SKM-1 treated with dmso at 0.1 percent for 144 hours (cell line): ENCODE results near the gene PTPRE.

Source experiments
- DNase-seq: peaks from one replicate; lab custom pipeline; 2025; ENCODE audit not compliant: unreplicated experiment; lab: John Stamatoyannopoulos, UW

PTPRE gene

DNA sequence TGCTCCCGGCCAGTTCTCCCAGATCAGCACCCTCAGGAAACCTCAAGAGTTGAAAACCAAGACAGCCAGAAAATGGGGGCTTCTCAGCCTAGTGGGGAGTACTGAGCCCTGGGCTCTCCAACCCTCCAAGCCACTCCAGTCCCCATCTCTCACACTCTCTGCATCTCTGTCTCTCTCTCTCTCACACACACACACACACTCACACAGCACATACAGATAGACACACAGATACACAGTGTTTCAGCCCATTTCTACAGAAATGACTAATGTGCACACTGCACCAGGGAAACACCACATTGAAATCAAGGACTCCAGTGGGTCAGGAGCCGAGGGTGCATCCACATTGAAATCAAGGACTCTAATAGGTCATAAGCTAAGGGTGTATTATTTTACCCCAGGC is 111.8 kb downstream of the PTPRE start:
- DNase-seq = no peak

DNA sequence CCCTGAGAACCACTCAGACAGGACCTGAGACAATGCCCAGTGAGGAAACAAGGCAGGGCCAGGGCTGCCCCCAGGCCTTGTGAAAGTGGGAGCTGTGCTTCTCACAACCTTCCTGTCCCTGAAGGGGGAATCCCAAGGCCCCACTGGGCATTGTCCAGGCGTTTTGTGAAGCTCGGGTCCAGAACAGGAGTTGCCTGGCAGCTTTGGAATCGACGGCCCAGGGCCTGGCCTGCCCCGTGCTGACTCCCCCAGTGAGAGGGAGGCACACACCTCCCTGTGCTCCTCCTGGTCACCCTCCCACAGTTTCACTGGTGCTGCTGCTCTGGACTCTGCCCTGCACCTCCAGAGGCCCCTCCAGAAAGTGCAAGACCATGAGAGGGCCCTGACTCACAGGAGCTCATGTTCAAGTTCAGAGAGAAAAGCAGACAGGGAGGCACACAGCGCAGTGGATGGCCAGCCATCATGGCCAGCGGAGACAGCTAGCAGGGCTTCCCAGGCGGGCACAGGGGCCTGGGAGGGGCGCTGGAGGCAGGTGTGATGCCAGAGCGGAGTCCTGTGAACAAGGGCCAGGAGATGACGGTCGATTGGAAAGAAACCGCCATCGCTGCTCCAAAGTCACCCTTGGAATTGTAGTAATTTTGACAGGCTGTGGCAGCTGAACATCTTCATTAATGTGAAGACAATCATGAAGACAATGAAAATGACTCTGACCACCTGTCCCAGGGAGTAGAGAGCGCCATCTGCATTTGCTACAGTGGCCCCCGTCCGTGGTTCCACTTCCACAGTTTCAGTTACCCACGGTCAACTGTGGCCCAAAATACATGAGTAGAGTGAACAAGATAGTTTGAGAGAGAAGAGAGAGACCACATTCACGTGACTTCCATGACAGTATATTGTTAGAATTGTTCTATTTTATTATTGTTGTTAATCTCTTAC is 115.6 kb downstream of the PTPRE start:
- no peak for DNase-seq

DNA sequence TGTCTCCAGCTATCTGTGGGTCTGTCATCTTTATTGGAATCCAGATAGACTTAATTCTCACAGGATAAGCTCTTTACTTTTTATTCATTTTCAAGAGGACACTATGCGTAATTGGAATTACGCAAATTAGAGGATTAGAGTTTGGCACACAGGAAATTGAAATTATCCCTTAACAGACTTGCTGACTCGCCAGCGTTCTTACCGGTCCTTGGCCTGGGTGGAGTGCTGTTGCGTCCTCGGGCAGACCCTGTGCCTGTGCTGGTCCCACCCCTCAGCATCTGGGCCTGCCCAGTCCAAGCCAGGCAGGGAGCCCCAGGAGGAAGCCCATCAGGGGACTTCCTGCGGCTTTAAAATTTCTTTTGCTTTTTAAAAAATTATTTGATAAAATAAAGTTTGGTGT is 117.5 kb downstream of the PTPRE start:
- no peak for DNase-seq

DNA sequence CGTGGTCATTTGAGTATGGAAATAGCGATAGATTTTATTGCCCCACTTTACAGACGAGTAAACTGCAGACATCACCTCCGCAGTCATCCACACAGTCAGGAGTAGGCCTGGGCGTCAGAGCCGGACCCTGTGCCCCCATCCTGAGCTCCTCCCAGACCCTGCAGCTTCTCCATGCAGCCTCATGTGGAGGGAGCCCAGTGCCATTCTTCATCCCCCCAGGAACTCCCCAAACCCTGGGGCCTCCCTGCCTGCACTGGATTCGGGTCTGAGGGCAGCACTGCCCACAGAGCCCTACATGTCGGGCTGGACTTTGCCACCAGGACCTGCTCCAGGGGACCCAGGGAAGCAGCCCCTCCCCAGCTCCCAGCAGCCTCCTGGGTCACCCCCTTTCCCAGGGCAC is 118.5 kb downstream of the PTPRE start:
- no peak for DNase-seq

DNA sequence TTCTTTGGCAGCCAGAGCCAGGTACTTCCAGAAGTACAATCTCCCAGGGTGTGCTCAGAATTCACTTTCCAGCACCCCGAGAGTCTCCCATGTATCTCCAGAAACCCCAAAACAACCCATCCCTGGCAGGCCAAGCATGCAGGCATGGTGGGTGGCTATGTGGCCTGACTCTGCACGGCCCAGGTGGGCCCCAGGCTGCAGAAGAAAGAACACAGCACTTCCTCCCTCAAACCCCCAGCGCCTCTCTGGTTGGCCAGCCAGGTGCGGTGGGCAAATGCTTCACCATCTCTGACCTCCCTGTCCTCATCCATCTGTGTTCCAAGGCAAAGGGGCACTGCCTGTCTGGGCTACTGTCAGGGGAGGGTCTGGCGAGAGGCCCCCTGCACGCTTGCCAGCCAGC is 119.0 kb downstream of the PTPRE start:
- DNase-seq = no peak

DNA sequence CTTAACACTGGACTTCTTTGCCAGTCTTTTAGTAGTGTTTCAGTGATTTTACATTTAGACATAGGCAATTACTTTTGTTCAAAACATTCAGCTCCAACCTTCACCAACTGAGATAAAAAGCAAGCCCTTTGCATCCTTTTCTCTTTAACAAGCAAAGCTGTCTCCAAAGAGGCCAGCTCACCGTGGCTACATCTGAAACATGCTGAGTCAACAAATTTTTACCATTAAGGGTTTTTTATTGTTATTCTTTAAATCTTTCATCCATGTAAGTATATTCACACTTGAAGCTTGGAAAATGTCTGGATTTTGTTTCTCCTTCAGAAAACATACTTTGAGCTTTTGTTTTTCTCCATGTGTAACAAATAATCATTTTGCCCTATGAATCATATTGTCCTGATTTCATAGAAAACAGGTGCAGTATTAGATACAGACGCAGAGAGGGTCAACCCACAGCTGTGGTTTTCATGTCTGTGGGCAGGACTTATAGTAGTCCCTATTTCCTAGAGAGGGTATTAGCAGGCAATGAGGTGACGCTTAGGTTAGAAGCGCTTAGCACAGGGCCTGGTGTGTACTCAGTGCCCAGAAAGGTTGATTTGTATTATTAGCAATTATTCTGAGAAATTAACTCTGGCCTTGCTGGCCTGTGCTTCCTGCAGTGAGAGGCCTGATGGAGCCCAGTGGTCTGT is 119.9 kb downstream of the PTPRE start:
- no peak for DNase-seq

DNA sequence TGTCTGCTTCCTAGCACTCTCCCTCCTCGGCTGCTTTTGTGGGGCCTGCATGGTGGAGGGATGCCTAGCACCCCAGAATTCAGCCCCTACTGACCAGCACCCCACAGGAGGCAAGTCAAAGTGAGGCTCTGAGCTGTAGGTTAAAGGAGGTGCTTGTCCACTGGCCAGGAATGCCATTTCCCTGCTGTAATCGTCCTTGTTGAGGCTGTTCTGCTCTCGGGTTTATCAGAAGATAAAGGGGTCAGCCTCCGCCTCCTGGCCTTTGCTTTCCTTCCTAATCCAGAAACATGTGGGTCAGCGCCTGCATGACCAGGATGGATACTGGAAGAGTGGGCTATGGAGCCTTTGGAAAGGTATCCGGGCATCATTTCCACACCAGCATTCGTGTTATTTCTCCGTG is 120.4 kb downstream of the PTPRE start:
- no peak for DNase-seq

DNA sequence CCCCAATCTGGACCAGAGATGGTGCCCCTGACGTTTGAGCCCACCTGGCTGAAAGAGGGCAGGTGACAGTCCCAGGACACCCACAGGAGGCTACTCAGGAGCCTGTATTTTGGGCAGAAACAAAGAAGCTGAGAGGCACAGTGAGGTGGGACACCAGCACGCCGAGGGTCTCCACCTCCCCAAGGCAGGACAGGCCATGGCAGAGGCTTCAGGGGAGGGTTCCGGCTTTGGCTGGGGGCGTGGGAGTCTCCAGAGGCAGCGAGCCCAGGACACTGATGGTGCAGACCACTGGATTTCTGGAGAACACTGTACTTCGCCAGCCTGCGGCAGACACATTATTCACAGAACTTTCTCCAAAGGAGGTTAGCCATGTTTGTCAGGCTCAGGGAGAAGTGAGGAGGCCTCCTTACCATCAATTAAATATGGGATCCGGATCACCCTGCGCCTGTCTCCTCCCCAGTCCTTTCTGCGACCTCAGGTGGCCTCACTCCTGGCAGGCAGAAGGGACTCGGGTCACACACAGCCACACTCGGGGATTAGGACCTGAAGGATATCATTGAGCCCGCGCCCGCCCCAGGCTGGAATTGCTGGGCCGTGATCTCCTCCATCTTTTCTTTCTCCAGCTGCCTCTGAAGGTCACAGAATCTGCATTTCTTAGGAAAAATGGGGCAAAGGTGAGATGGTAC is 121.1 kb downstream of the PTPRE start:
- no peak for DNase-seq

DNA sequence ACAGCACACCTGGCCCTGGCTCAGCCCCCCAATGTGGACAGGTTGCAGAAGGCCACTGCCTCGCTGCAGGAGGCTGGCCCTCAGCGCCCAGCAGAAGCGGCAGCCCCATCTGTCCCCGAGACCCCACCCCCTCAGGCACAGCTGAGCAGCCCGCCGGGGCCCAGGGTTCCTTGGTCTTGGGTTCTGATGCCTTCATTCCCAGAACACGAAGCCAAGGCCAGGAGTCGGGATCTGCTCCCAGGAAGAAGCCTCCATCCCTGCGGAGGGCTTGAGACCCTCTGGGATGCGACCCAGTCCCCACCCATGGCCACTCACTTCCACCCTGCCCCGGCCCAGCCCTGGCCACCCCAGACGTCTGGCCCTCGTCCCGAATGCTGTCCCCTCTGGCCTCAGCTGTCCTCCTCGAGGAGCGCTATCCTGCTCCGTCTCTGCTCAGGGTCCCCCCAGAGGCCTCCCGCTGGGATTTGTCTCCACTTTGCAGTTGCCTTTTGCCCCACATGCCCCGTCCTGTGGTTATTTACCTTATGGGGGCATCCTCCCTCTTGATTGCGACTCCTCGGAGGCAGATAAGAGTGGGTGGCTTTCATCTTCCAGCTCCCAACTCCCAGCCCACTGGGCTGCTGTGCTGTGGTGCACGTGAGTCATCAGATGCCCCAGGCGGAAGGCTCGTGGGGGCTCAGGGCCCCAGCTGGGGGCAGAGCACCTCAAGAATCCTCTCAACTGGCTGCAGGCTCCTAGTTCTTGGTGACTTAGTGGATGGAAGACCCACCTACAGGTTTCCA is 121.8 kb downstream of the PTPRE start:
- DNase-seq = no peak

DNA sequence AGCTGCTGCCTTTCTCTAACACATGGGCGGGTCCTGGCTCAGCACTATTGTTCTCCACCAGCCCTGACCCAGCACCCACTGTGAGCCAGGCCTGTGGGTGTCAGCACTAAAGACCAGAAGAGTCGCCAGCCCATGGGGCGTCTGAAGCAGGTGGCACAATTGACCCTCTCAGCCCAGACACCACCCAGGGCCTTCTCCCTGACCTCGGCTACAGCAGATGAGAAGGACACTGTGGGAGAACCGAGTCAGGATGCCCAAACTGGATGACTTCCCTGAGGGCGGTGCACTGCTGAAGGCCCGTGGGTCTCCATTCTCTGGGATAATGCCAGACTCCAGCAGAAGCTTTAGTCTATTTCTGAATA is 122.4 kb downstream of the PTPRE start:
- DNase-seq = no peak

DNA sequence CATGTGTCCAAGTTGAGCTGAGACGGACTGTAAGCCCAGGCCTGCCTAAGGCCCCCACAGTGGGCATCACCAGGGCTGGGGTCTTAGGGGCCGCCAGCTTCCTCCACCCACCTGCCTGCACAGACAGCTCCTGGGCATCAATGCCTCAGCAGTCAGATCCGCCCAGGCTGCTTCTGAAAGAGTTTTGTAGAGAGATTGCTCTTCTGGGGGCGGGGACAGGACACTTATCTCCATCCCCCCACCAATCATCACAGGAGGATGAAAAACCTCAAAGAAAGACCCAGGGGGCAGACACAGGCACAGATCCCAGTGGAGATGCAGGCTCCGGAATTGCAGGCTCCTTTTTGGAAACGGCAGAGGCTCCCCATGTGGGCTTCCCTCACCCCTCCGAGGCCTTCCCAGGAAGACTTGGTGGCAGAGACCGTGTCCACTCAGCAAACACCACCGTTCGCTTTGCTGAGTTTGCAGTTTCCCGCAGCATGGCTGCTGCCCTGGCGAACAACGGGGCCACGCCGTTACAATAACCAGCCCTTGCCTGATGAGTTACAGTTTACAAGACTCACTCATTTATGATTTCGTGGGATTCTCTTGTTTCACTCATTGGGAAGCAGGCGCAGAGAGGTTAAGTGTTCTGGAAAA is 122.9 kb downstream of the PTPRE start:
- no peak for DNase-seq

DNA sequence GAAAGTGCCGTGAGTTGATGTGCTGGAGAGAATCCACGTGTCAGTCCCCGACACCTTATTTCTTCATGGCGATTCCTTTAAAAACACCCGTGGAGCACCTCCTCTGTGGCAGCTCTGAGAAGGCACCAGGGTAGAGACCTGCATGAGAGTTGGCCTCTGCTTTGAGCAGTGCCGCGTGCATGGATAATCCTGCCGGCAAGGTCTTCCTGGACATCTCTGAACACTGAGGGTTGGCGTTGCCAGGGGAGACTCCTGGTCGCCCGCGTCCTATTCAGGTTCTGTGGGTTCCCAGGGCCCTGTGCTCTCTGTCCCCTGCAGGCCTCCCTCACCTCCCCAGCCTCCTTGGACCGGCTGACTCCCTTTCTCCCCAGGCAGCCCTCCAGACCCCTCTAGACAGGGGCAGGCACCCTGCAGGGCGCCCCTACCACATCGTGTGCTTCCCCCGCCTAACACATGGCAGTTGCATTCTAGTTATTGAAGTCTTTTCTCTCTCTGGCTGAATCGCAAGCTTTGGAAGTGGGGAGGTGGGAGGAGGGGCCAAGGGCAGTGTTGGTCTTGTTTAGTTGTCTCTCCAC is 123.7 kb downstream of the PTPRE start:
- DNase-seq = no peak

DNA sequence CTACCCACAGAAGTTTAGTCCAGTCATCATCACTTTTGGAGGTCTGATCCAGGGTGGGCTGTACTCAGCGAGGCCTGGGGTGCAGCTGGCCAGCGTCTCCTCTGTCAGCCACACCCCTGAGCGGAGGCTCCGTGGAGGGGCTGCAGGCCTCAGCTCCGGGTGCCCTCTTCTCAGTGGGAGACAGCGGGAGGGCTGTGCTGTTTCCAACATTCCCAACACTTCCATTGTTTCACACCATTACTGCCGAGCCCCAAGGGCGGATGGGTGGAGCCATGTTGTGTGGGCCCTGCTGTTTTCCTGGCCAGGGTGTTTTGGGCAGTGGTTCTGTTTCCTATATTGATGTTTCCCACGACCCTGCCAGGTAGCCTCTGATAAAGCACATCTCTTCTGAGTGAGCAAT is 124.3 kb downstream of the PTPRE start:
- DNase-seq = no peak

DNA sequence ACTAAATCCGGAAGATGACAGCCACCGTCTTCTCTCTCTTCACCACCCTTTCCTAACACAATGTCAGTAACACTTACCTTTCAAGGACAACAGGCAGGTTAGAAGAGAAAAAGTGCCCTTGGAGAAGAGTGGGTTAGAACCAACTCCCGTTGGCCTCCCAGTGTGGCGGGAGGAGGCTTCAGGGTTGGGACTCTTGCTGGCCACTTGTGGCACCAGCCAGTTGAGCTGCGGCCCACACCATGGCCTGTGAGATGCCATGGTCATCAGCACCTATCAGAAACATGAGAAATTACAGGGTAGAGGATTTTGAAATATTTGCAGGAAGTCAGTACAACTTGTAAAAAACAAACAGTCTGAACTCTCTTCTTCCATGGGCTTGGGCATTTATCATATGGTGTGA is 125.6 kb downstream of the PTPRE start:
- DNase-seq = no peak

DNA sequence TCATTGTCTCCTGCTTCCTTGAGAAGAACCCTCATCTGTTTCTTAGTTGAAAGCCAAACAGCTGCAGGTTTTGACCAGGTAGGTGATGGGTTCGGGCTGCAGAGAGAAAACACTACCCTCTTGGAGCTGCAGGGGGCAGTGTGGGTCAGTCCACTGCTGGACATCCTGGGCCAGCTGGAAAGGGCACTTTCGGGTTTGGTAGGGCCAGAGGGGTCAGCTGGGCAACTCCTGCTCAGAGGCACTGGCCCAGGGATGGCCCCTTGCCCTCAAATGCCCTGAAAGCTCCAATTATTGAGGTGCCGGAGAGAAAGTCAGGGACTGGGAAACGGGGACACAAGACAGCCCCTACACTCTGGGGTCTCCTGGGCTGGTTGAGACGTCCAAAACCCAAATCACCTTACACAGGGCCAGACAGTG is 128.7 kb downstream of the PTPRE start:
- DNase-seq = peak; percentile 6

DNA sequence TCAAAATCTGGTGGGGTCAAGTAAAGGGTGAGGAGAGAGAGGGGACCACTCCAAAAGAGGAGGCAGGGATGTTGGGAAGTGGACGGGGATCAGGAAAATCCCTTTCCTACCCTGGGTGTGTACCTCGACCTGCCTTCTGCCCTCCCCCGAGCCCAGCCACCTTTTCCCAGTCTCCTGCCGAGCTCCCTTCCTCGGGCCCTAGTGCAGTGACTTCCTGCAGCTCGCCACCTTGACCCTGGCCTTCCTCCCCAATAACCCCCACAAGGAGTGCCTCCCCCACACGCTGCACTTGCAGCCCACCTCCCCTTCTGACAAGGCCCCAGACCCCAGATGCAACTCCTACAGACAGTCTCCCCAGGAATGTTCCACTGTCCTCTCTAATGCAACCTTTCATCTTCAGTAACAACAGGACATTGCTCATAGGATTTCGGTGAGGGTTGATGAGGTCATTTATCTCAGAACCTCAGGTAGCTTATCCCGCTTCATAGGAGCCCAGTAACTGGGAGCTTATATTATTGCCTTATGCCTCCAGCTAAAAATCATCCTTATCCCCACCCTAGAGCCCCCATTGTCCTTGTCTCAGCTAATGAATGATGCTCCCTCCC is 129.2 kb downstream of the PTPRE start:
- no peak for DNase-seq

DNA sequence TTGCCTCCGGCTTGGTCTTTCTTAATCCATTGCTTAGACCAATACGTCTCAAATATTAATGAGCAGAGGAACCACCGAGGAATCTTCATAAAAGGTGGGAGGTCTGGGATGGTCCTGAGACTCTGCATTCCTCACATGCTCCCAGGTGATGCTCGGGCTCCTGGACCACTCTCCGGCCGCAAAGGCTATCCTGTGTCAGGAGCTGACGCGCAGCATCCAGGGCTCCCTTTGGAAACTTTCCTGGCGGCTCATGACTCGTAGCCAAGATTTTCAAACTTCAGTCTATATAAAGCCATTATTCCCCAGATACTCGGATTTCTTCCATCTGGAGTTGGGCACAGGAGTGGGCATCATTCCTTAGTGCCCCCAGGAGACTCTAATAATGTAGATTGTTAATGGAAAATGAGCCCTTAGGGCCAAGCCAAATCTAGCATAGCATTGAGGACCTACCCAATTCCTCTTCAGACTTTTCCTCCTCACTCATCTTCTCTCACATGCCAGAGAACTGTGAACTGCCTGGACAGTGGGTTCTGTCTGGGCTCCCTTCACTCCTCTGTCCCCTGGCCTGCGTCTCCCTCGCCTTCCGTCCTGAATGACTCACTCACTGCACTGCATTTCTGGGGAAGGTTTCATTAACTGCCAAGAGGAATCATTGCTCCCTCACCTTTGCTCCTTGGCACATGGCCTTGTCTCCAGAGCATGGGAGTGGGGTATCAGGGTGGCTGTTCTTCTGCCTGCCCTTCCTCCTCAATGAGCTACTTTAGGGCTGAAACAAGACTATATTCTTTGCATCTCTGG is 130.0 kb downstream of the PTPRE start:
- DNase-seq = no peak

DNA sequence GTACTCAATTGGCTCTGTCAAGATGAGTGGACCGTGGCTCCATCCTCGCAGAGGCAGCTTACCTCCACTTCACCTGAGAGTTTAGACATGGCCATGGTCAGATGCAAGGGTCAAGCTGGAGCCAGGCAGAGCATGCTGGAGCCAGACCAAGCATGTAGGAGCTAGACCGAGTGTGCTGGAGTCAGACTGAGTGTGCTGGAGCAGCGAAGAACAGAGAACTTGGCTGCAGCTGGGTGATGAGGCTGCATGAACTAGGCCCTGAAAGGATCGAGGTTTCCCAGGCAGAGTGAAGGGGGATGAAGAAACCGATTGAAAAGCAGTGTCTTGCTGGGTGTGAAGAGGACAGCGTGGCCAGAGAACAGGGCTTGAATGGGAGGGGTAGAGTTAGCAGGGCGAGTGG is 133.2 kb downstream of the PTPRE start:
- no peak for DNase-seq

DNA sequence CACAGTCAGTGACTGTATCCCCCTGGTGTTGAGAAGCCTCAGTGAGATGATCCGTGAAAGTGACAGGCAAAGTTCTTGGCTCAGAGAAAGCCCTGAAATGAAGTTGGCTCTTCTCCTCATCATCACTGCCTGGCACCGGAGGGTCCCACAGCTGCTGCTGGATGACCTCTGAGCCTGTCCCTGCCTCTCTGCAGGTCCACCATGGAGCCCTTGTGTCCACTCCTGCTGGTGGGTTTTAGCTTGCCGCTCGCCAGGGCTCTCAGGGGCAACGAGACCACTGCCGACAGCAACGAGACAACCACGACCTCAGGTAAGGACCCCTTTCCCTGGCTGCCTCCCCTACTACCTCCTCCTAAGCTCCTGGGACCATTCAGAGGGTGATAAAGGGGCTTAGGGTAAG is 133.8 kb downstream of the PTPRE start:
- no peak for DNase-seq
